Measurements from ENCODE around the gene SPN. TPM values are rescaled to one million over a fixed set of nuclear protein-coding genes. Genes with fewer than 3 reads are reported as not detected.
"Not testable (repeated sequence)": the region's sequence is repeated elsewhere in the genome, so short reads cannot be mapped to it uniquely, and the experiment has no call there.

SPN gene
- 0.62 TPM for total RNA-seq

- no peak for DNase-seq
These were observed at the start of gene SPN for GRCh38 chr16:29663016-29663806. TSS of gene SPN (plus strand) at chr16:29663247. CDS start at chr16:29663729, 482 bp downstream.

GRCh38 chr16:29613307-29614057 lies 49.6 kb upstream of the SPN start:
- peak; percentile 92 for DNase-seq

GRCh38 chr16:29614691-29615314 lies 48.2 kb upstream of the SPN start:
- not testable (repeated sequence) for DNase-seq

GRCh38 chr16:29616127-29616526 lies 46.9 kb upstream of the SPN start:
- DNase-seq = not testable (repeated sequence)

GRCh38 chr16:29620591-29620990 lies 42.5 kb upstream of the SPN start:
- not testable (repeated sequence) for DNase-seq

- not testable (repeated sequence) for DNase-seq
These were observed 40.3 kb upstream of the SPN start for GRCh38 chr16:29622738-29623137.

- not testable (repeated sequence) for DNase-seq
These were observed 39.8 kb upstream of the SPN start for GRCh38 chr16:29623253-29623652.

- DNase-seq = not testable (repeated sequence)
These were observed 37.9 kb upstream of the SPN start for GRCh38 chr16:29625114-29625513.

GRCh38 chr16:29626778-29627331 lies 36.2 kb upstream of the SPN start:
- not testable (repeated sequence) for DNase-seq

GRCh38 chr16:29627661-29628075 lies 35.4 kb upstream of the SPN start:
- not testable (repeated sequence) for DNase-seq

- not testable (repeated sequence) for DNase-seq
These were observed 34.3 kb upstream of the SPN start for GRCh38 chr16:29628707-29629106.

- not testable (repeated sequence) for DNase-seq
These were observed 33.7 kb upstream of the SPN start for GRCh38 chr16:29629318-29629717.

GRCh38 chr16:29631658-29632057 lies 31.4 kb upstream of the SPN start:
- DNase-seq = not testable (repeated sequence)

GRCh38 chr16:29635902-29636301 lies 27.1 kb upstream of the SPN start:
- DNase-seq = not testable (repeated sequence)

- not testable (repeated sequence) for DNase-seq
These were observed 26.7 kb upstream of the SPN start for GRCh38 chr16:29636368-29636767.

- not testable (repeated sequence) for DNase-seq
These were observed 24.3 kb upstream of the SPN start for GRCh38 chr16:29638751-29639150.

- DNase-seq = no peak
These were observed 21.5 kb upstream of the SPN start for GRCh38 chr16:29641561-29641960.

- no peak for DNase-seq
These were observed 19.5 kb upstream of the SPN start for GRCh38 chr16:29643596-29643995.

GRCh38 chr16:29644338-29644857 lies 18.6 kb upstream of the SPN start:
- no peak for DNase-seq

GRCh38 chr16:29644973-29645693 lies 17.9 kb upstream of the SPN start:
- no peak for DNase-seq

- peak; percentile 7 for DNase-seq
These were observed 17.3 kb upstream of the SPN start for GRCh38 chr16:29645694-29646187.

Data from tongue (tissue), 2 donors.